Stimulated activated CD8-positive, alpha-beta memory T cell treated with anti-CD3 and anti-CD28 coated beads, Interleukin-4, amount 100 ng/mL, for 48 hours (primary cell): ENCODE results near the gene PI4KA.
"Not testable (repeated sequence)": the region's sequence is repeated elsewhere in the genome, so short reads cannot be mapped to it uniquely, and the experiment has no call there.

Experiments used
- DNase-seq: peaks from one replicate; pipeline ENCODE4 v3.0.0-alpha.2; 2020

PI4KA gene

DNA sequence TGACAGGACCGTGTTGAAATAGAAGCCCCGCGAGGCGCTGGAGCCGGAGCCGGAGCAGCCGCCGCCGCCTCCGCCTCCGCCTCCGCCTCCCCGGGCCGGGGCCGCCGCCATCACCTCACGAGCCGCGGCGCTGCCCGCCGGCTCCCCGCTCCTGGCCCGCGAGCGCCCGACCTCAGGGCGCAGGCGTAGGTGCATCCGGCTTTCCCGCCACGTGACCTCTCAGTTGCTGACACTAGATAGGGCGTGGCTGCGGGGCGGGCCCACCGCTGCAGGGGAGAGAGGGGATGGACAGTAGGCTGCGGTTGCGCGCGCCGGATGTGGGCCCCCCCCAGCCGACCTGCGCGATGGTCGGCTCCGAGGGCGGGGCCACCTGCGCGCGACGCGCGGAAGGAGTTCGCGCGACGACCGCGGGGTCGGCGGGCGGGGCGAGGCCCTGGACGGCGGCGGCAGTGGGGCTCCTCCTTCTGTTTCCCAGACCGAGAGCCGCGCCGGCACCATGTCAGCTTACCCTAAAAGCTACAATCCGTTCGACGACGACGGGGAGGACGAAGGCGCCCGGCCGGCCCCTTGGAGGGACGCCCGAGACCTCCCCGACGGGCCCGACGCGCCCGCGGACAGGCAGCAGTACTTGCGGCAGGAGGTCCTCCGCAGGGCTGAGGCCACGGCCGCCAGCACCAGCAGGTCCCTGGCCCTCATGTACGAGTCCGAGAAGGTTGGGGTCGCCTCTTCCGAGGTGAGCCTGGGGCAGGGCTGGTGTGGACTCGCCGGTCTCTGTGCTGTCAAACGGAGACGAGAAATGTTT, at the start of gene PI4KA, which contains the start of gene SNAP29:
TSS of gene PI4KA (minus strand) at position 197 of the 802 bp plus-strand sequence. CDS start at position 111, 86 bp downstream.
TSS of gene SNAP29 (plus strand) at position 393 of the 802 bp plus-strand sequence. CDS start at position 497, 104 bp downstream.
- DNase-seq: peak; percentile 98

GRCh38 chr22:20906387-20906767, 47.8 kb upstream of the PI4KA start:
- no peak for DNase-seq

DNA sequence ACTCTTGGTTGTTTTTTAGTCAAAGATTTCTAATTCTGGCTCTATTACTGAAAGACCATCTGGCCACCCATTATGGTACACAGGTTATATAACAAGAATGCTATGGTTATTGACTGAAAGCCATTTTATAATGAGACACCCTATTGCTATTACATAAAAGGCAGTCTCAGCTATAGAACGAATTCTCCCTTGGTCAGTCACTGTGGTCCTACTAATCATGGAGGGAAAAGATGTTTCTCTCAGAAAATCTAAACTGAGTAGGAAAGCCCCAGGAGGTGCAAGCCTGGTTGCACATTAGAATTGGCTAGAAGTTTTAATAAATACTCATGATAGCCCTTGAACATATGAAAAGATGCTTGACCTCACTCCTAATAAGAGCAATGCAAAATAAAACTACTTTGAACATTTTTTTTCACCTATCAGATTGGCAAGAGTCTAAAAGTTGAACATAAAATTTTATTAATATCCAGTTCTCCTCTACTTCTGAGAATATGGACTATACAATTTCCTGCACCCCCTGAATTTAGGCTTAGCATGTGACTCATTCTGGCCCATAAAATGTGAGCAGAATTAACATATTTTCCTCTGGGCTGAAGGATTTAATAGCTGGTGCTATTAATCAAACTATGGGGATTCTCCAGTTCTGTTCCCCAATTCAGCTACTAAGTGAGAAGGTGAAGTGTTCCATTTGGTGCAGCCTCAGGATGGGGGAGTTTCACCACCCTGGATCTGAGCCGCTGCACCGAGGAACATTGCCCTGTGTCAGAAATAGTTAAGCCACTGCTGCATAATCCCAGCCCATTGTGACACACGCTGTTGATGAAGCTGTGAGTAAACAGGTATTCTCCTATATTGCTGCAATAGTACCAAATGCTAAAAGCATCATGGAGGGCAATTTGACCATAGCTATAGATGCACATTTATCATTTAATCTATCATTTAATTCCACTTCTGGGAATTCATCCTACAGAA, 47.1 kb upstream of the PI4KA start:
- no peak for DNase-seq

GRCh38 chr22:20904980-20905355, 46.4 kb upstream of the PI4KA start:
- DNase-seq: no peak

DNA sequence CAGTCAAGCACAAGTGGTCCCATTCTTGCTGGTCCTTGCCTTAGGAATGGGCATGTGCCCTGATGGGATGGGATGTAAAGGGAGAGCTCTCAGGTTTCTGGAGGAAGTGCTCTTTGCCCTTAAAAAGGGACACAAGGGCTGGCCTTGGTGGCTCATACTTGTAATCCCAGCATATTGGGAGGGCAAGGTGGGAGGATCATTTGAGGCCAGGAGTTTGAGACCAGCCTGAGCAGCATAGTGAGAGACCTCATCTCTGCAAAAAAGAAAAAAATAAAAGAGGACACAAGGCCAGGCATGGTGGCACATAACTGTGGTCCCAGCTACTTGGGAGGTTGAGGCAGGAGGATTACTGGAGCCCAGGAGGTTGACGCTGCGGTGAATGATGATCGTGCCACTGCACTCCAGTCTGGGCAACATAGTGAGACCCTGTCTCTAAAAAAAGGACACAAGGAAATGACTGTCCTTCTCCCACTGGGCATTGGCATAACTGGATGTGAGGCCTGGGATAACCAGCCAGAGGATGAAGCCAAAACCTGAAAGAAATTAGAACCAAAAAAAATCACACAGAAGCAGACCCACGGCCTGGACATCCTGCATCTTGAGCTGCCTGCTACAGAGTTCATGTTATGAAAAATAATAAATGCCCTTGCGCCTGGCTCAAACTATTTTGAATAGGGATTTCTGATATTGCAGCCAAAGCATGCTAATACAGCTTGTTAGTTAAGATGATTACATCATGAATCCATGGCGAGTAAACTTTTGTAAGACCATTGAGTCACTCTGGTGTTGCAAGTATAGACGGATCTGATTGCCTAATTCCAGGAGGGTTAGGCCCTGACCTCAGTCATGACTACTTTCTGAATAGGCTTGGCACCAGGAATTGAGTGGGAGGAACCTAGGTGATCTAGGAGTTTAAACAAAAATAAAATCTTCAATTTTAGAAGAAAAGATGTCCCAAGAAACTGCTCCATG, 45.7 kb upstream of the PI4KA start:
- DNase-seq: no peak

- no peak for DNase-seq
Measured at GRCh38 chr22:20903093-20903492, 44.5 kb upstream of the PI4KA start.

DNA sequence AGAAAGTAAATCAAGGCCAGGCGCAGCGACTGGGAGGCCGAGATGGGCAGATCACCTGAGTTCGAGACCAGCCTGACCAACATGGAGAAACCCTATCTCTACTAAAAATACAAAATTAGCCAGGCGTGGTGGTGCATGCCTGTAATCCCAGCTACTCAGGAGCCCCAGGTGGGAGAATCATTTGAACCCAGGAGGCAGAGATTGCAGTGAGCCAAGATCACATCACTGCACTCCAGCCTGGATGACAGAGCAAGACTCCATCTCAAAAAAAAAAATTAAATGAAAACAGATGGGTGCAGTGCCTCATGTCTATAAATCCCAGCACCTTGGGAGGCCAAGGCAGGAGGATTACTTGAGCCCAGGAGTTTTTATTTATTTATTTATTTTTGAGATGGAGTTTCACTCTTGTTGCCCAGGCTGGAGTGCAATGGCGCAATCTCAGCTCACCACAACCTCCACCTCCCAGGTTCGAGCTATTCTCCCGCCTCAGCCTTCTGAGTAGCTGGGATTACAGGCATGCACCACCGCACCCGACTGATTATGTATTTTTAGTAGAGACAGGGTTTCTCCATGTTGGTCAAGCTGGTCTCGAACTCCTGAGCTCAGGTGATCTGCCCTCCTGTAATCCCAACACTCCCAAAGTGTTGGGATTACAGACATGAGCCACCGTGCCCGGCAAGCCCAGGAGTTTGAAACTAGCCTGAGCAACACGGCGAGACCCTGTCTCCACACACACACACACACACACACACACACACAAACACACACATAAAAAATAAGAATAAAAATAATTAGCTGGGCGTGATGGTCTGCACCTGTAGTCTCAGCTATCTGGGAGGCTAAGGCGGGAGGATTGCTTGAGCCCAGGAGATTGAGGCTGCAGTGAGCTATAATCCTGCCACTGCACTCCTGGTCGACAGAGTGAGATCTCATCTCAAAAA, 42.8 kb upstream of the PI4KA start:
- DNase-seq: not testable (repeated sequence)

DNA sequence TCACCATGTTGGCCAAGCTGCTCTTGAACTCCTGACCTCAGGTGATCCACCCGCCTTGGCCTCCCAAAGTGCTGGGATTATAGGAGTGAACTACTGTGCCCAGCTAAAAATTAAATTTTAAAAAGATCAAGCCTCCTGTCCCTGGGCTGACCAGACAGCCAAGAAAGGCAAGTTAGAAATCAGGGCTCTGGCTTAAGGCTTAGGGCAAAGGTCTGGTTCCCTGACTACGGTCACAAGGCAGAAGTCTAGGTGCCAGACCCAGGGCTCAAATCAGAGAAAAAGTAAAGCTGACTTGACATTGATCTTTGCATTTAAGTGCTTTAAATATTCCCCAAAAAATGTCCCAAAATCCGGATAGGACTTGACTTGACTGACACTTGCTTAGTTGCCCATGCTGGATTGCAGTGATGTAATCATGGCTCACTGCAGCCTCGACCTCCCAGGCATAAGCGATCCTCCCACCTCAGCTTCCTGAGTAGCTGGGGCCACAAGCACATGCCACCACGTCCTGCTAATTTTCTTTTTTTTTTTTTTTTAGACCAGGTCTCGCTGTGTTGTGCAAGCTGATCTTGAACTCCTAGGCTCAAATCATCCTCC, 41.3 kb upstream of the PI4KA start:
- DNase-seq: no peak

DNA sequence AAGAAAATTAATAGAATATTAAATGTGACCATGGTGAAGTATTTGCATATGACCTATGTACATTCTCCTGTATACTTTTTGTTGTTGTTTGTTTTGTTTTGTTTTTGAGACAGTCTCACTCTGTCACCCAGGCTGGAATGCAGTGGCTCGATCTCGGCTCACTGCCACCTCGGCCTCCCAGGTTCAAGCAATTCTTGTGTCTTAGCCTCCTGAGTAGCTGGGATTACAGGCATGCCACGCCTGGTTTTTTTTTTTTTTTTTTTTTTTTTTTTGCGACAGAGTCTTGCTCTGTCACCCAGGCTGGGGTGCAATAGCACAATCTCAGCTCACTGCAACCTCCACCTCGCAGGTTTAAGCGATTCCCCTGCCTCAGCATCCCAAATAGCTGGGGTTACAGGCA, 39.1 kb upstream of the PI4KA start:
- not testable (repeated sequence) for DNase-seq

GRCh38 chr22:20890975-20891374, 32.4 kb upstream of the PI4KA start:
- no peak for DNase-seq

- DNase-seq: no peak
Measured at GRCh38 chr22:20889904-20890540, 31.4 kb upstream of the PI4KA start.

- DNase-seq: no peak
Measured at GRCh38 chr22:20889025-20889704, 30.6 kb upstream of the PI4KA start.

DNA sequence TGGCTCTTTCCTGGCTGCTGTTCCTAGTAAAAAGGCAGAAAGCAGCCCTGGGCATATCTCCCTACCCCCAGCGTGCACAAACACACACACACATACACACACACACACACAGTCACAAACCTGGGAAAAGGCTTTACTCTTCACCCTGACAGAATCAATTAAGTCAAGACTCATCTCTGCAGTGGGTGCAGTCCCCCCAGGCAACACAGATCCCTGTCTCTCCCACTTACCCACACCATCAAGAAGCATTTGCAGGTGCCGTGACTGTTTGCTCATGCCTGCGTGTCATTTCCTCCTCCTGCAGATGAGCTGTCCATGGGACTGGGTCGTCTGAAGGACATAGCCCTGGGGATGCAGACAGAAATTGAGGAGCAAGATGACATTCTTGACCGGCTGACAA, 28.8 kb upstream of the PI4KA start:
- no peak for DNase-seq

- peak; percentile 67 for DNase-seq
Measured at GRCh38 chr22:20885557-20886323, 27.1 kb upstream of the PI4KA start.

- DNase-seq: no peak
Measured at GRCh38 chr22:20885017-20885556, 26.5 kb upstream of the PI4KA start.

DNA sequence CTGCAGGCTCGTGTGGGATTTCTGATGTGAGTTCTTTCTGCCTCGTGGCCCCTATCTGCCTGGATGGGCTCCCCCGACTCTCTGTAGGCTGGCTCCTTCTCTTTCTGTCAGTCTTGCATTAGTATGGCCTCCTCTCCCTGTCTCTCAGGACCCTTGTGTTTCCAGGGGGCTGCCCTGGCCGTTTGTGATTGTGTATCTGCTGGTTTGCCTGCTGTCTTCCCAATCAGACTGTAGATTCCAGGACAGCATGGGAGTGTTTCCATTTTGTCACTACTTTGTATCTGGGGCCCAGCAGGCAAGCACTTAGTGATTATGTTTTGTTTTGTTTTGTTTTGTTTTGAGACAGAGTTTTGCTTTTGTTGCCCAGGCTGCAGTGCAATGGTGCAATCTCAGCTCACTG, 25.8 kb upstream of the PI4KA start:
- no peak for DNase-seq

GRCh38 chr22:20882855-20883254, 24.2 kb upstream of the PI4KA start:
- no peak for DNase-seq
